Activated CD8-positive, alpha-beta memory T cell treated with anti-CD3 and anti-CD28 coated beads, Interleukin-2, amount 10 ng/mL, durations not matched to agents 7 days and 5 days (primary cell): ENCODE data around the gene SLC5A1. TPM values are rescaled to one million over a fixed set of nuclear protein-coding genes. Genes with fewer than 3 reads are reported as not detected.
A peak's percentile ranks its signal among the peaks of the same experiment; 100 is the strongest.

Experiments used
- ATAC-seq: fragments of 150-1000 bp; cut with Tn5 transposase; one replicate; pipeline ENCODE4 v1.10.0; 2021; ENCODE audit warnings: moderate library complexity
- CTCF ChIA-PET: fragments of 350-600 bp; sonication (Branson Sonifier 250); formaldehyde crosslinking; loops from one replicate; lab custom pipeline; 2021; ENCODE audit warnings: antibody characterized with exemption; lab: Charles Lee
- DNase-seq: peaks from one replicate; pipeline ENCODE4 v3.0.0-alpha.2; 2020
- H3K27ac Mint-ChIP-seq: one replicate; pipeline ENCODE4 v1.8.0; 2021; ENCODE audit warnings: mild to moderate bottlenecking, mixed read lengths
- H3K27me3 Mint-ChIP-seq: one replicate; pipeline ENCODE4 v1.8.0; 2021; ENCODE audit warnings: mixed read lengths
- H3K36me3 Mint-ChIP-seq: one replicate; pipeline ENCODE4 v1.8.0; 2021; ENCODE audit warnings: mild to moderate bottlenecking, mixed read lengths
- H3K4me1 Mint-ChIP-seq: one replicate; pipeline ENCODE4 v1.8.0; 2021; ENCODE audit warnings: mixed read lengths
- H3K4me3 Mint-ChIP-seq: one replicate; pipeline ENCODE4 v1.8.0; 2021; ENCODE audit warnings: mild to moderate bottlenecking, moderate library complexity, mixed read lengths
- H3K9me3 Mint-ChIP-seq: one replicate; pipeline ENCODE4 v1.8.0; 2022; ENCODE audit warnings: low read depth, mixed read lengths
- total RNA-seq, 2 experiments: library from RNA; stranded (reverse); gene quantifications; one replicate each; pipeline ENCODE4 v1.2.3, GENCODE V29; 2021

Gene SLC5A1
- total RNA-seq, 2 experiments from 2014 or later: not detected

DNA sequence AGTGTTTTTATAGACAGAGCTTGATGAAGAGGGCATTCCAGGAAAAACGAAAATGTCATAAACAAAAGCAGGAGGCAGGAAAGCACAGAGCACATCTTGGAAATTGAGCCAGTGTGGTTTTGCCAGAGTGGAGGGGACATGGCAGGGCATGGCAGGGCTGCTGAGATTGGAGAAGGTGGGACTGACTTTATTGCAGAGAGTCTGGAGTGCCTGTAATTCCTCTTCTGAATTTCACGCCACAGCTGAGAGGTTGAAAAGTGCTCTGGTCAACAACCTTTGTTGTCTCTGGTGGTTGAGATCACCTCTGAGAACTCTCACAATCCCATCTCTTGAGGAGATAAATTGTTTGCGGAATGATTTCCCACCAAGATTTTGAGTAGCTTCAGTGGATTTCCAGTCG is 16.4 kb downstream of the SLC5A1 start:
- Mint-ChIP-seq H3K4me3 (no peak overlapping the region), H3K9me3 (no peaks in the 10 kb centered on the region), H3K27ac (no peak overlapping the region), H3K36me3 (no peaks in the 10 kb centered on the region), H3K4me1 (no peaks in the 10 kb centered on the region), H3K27me3 (peaks cover 71% of the 10 kb centered on the region)
- CTCF ChIA-PET: no interaction called here
- ATAC-seq (no peak), DNase-seq (no peak)

- H3K4me1 Mint-ChIP-seq: no peaks in the 10 kb centered on the region
- H3K9me3 Mint-ChIP-seq: no peaks in the 10 kb centered on the region
- CTCF ChIA-PET: interaction anchor here (0.7 kb wide), 1 partner anchor 15 kb away, joined by 3 read pairs; no protein-coding TSS in a partner anchor
- H3K27me3 Mint-ChIP-seq: peaks cover 70% of the 10 kb centered on the region
- DNase-seq (no peak), ATAC-seq (no peak)
- no peak overlapping the region for H3K27ac Mint-ChIP-seq
- H3K4me3 Mint-ChIP-seq: no peak overlapping the region
- H3K36me3 Mint-ChIP-seq: no peaks in the 10 kb centered on the region
Measured at GRCh38 chr22:32063701-32064100, 20.6 kb downstream of the SLC5A1 start.

DNA sequence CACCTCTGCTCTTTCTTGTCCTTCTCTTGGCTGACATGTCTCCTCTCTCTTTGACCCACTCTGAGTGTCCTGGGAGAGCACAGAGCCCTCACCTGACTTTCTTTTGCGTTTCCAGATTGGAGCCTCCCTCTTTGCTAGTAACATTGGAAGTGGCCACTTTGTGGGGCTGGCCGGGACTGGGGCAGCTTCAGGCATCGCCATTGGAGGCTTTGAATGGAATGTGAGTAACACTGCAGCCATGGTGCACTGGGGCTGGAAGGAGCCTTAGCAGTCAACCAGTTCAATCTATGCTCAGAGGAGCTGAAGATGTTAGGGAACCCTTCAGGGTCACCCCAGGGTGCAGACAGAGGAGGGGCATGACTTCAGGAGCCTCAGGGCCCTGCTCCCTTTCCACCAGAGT is 23.8 kb downstream of the SLC5A1 start:
- H3K27me3 Mint-ChIP-seq: peaks cover 66% of the 10 kb centered on the region
- CTCF ChIA-PET: no interaction called here
- no peaks in the 10 kb centered on the region for H3K9me3 Mint-ChIP-seq
- H3K27ac Mint-ChIP-seq: no peak overlapping the region
- H3K4me1 Mint-ChIP-seq: no peaks in the 10 kb centered on the region
- H3K4me3 Mint-ChIP-seq: no peak overlapping the region
- ATAC-seq: no peak
- no peaks in the 10 kb centered on the region for H3K36me3 Mint-ChIP-seq
- DNase-seq: no peak

GRCh38 chr22:32067613-32068012 is 24.6 kb downstream of the SLC5A1 start:
- H3K4me1 Mint-ChIP-seq: no peaks in the 10 kb centered on the region
- no peaks in the 10 kb centered on the region for H3K36me3 Mint-ChIP-seq
- CTCF ChIA-PET: no interaction called here
- no peak for DNase-seq
- no peak for ATAC-seq
- no peak overlapping the region for H3K27ac Mint-ChIP-seq
- no peaks in the 10 kb centered on the region for H3K9me3 Mint-ChIP-seq
- H3K27me3 Mint-ChIP-seq: peaks cover 68% of the 10 kb centered on the region
- no peak overlapping the region for H3K4me3 Mint-ChIP-seq

GRCh38 chr22:32069579-32070372 is 26.7 kb downstream of the SLC5A1 start:
- ATAC-seq (no peak), DNase-seq (no peak)

GRCh38 chr22:32073262-32073661 is 30.2 kb downstream of the SLC5A1 start:
- H3K27ac Mint-ChIP-seq: no peak overlapping the region
- CTCF ChIA-PET: no interaction called here
- H3K27me3 Mint-ChIP-seq: peaks cover 71% of the 10 kb centered on the region
- H3K4me3 Mint-ChIP-seq: no peak overlapping the region
- H3K9me3 Mint-ChIP-seq: no peaks in the 10 kb centered on the region
- DNase-seq (no peak), ATAC-seq (no peak)
- H3K4me1 Mint-ChIP-seq: no peaks in the 10 kb centered on the region
- H3K36me3 Mint-ChIP-seq: no peaks in the 10 kb centered on the region

More at GRCh38 chr22:32069579-32070372, 26.7 kb downstream of the SLC5A1 start:
- Mint-ChIP-seq H3K9me3 (no peaks in the 10 kb centered on the region), H3K36me3 (no peaks in the 10 kb centered on the region), H3K4me1 (no peaks in the 10 kb centered on the region), H3K27ac (no peak overlapping the region), H3K4me3 (no peak overlapping the region), H3K27me3 (peaks cover 69% of the 10 kb centered on the region)
- CTCF ChIA-PET: no interaction called here

DNA sequence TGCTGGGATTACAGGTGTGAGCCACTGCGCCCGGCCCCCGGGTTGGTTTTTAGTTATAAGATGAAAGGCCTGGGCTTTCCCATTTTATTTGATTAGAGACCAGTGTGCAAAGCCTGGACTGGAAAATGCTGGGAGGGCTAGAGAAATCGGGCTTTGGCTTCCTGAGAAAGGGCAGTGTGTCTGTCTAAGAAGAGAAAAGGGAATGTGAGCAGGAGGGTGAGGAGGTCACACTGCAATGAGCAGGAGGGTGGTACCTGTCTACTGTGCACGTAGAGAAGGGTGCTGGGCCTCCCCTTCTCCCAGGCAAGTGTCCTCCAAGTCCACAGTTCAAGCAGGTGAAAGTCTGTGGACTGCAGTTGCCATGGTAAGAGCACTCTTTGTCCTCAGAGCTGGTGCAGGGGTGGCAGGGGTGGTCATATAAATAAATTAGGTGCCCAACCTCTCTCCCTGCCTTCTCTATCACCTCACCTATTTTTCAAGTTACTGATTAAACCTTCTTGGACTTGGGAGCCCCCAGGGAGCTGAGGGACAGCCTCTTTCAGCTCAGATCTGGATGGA is 30.8 kb downstream of the SLC5A1 start:
- Mint-ChIP-seq H3K4me3 (no peak overlapping the region), H3K27ac (no peak overlapping the region), H3K4me1 (no peaks in the 10 kb centered on the region), H3K9me3 (no peaks in the 10 kb centered on the region), H3K36me3 (no peaks in the 10 kb centered on the region), H3K27me3 (peaks cover 66% of the 10 kb centered on the region)
- CTCF ChIA-PET: no interaction called here
- ATAC-seq (no peak), DNase-seq (no peak)

GRCh38 chr22:32075997-32076760 is 33.1 kb downstream of the SLC5A1 start:
- Mint-ChIP-seq H3K27ac (no peak overlapping the region), H3K4me3 (no peak overlapping the region), H3K9me3 (no peaks in the 10 kb centered on the region), H3K4me1 (no peaks in the 10 kb centered on the region), H3K36me3 (no peaks in the 10 kb centered on the region), H3K27me3 (peaks cover 61% of the 10 kb centered on the region)
- DNase-seq: no peak
- ATAC-seq: no peak
- CTCF ChIA-PET: no interaction called here

- CTCF ChIA-PET: no interaction called here
- H3K27ac Mint-ChIP-seq: no peak overlapping the region
- DNase-seq (no peak), ATAC-seq (no peak)
- H3K4me1 Mint-ChIP-seq: no peaks in the 10 kb centered on the region
- no peak overlapping the region for H3K4me3 Mint-ChIP-seq
- H3K9me3 Mint-ChIP-seq: no peaks in the 10 kb centered on the region
- peaks cover 57% of the 10 kb centered on the region for H3K27me3 Mint-ChIP-seq
- no peaks in the 10 kb centered on the region for H3K36me3 Mint-ChIP-seq
Measured at GRCh38 chr22:32076761-32077084, 33.7 kb downstream of the SLC5A1 start.

DNA sequence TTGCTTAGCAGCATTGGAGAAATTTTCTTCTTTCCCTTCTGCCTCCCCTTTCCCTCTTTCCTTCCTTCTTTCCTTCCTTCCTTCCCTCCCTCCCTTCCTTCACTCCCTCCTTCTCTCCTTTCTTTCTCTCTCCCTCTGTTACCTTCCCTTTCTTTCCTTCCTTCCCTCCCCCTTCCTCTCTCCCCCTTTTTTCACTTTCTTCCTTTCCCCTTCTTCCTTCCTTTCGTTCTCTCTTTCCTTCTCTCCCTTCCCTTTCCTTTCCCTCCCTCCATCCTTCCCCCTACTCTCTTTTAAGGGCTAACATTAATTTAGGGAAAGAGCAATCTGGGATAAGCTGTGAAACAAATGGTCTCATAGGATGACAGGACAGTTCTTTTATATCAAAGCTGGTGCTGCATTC is 34.1 kb downstream of the SLC5A1 start:
- H3K36me3 Mint-ChIP-seq: no peaks in the 10 kb centered on the region
- no peaks in the 10 kb centered on the region for H3K4me1 Mint-ChIP-seq
- CTCF ChIA-PET: interaction anchor here (0.6 kb wide), 1 partner anchor 98 kb away, joined by 4 read pairs; no protein-coding TSS in a partner anchor
- no peak overlapping the region for H3K4me3 Mint-ChIP-seq
- no peak overlapping the region for H3K27ac Mint-ChIP-seq
- H3K9me3 Mint-ChIP-seq: no peaks in the 10 kb centered on the region
- DNase-seq (no peak), ATAC-seq (no peak)
- H3K27me3 Mint-ChIP-seq: peaks cover 53% of the 10 kb centered on the region

DNA sequence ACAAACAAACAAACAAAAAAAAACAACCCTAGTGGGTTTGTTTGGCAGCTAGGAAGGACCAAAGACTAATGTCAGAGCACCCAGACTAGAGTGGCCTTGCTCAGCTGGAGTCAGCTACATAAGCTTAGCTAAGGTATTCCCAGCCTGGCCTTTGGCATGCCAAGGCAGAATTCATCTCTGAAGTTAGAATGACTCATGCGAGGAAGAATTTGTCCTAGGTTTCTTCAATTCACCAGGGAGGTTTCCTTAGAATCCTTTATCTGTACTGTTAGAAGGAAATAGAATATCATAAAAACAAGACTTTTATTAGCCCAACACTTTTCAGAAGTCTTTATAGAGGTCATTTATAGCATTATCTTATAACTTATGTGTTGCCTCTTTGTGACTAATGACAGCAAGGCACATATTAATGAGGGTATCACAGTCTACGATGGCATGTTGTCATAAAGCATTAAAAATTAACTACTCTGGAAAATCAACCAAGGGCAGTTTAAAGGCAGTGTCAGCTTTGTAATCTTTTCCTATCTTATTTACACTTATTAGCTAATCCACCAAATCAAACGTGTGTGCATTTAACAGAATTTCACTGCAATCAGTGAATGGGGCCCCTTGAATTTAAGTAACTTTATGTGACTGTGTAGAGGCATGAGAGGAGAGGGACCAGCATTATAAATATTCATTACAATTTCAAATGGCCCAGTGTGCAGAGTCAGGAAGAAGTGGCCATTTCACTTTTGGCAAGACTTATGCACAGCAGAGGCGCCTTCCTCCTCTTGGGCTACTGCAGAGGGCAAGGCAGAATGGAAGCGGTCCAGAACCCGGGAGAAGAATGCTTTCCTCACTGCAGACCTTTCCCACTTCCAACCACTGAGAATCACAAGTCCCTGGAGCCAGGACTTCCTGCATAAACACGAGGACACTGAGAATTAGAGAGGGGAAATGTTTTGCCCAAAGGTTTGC is 36.3 kb downstream of the SLC5A1 start:
- Mint-ChIP-seq H3K4me1 (peaks cover 5% of the 10 kb centered on the region), H3K27me3 (peaks cover 33% of the 10 kb centered on the region), H3K9me3 (no peaks in the 10 kb centered on the region), H3K27ac (no peak overlapping the region), H3K4me3 (no peak overlapping the region), H3K36me3 (no peaks in the 10 kb centered on the region)
- DNase-seq: no peak
- CTCF ChIA-PET: interaction anchor here (0.7 to 5.1 kb wide), 5 partner anchors 15 to 1549 kb away, joined by 3 to 34 read pairs (median 3); no protein-coding TSS in a partner anchor
- no peak for ATAC-seq

DNA sequence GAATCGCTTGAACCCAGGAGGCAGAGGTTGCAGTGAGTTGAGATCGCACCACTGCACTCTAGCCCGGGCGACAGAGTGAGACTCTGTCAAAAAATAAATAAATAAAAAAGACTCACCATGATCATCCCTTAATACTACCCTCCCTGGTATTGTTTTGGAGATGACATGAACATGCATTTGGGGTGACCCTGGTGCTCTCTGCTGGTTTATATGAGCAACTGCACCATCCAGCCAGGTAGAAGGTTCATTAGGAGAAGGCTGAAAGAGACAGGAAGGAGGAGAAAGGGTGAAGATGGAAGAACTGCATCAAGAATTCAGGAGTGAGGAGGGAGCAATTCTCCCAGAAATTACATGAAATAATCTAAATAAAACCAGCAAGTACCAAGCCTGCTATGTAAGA is 37.8 kb downstream of the SLC5A1 start:
- Mint-ChIP-seq H3K27me3 (peaks cover 26% of the 10 kb centered on the region), H3K4me1 (peaks cover 5% of the 10 kb centered on the region), H3K27ac (no peak overlapping the region), H3K4me3 (no peak overlapping the region), H3K9me3 (no peaks in the 10 kb centered on the region), H3K36me3 (no peaks in the 10 kb centered on the region)
- CTCF ChIA-PET: interaction anchor here (1.1 to 5.1 kb wide), 6 partner anchors 38 to 415 kb away, joined by 3 to 34 read pairs (median 8); partner anchors contain the start of gene SLC5A1
- DNase-seq (no peak), ATAC-seq (peak; percentile 67)

GRCh38 chr22:32082331-32082730 is 39.3 kb downstream of the SLC5A1 start:
- ATAC-seq (no peak), DNase-seq (no peak)
- CTCF ChIA-PET: interaction anchor here (0.7 to 5.1 kb wide), 5 partner anchors 104 to 416 kb away, joined by 3 to 34 read pairs (median 10); no protein-coding TSS in a partner anchor
- Mint-ChIP-seq H3K4me1 (peaks cover 5% of the 10 kb centered on the region), H3K36me3 (no peaks in the 10 kb centered on the region), H3K27ac (no peak overlapping the region), H3K4me3 (no peak overlapping the region), H3K9me3 (no peaks in the 10 kb centered on the region), H3K27me3 (peaks cover 25% of the 10 kb centered on the region)
